GM10248 (cell line): ENCODE results near the gene SPATS2L.

Experiments used
- CTCF ChIA-PET: fragments of 300-600 bp; sonication (Branson Sonifier 250); formaldehyde crosslinking; extraction: SDS; loops from one replicate; lab custom pipeline; 2021; ENCODE audit warnings: antibody characterized with exemption; lab: Yijun Ruan, JAX
- POLR2A ChIA-PET: fragments of 350-650 bp; sonication (Branson Sonifier 250); formaldehyde crosslinking; extraction: SDS; loops from one replicate; lab custom pipeline; 2020; ENCODE audit warnings: antibody characterized with exemption; lab: Yijun Ruan, JAX
- DNase-seq: peaks from one replicate; pipeline ENCODE4 v3.0.0; 2012; ENCODE audit errors: extremely low spot score
- TF ChIP-seq, protein P1 (sequence below): IDR thresholded peaks from 2 replicates; pipeline ENCODE4 v1.5.1; 2012; ENCODE audit warnings: mild to moderate bottlenecking, low read depth; ENCODE audit errors: extremely low read depth, missing control alignments, control extremely low read depth

SPATS2L gene

DNA sequence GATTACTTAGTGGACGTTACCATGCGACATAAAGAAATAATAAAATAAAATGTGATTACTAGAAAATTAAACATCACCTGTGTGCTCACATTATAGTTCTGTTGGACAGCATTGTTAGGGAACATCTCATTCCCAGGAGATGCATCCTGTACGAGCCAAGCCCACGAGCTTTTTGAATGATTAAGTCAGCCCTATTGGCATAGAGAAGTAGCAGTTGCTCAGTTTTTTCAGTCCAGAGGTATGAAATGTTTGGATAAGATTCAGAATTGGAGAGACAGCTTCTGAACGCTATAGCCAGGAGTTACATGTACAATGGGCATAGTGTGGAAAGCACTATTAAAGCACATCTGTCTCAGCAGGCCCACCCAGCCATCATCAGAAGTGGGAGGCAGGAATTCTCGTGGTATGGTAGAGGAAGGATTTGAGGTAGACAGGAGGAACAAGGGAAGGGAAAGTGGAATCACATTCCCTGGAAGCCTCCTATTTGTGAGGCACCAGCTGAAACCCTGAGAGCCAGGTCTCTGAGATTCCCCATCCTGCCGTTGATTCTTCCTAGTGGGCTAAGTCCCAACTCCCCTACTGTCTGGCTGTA, 8.6 kb downstream of the SPATS2L start:
- TF ChIP-seq, protein P1, sequence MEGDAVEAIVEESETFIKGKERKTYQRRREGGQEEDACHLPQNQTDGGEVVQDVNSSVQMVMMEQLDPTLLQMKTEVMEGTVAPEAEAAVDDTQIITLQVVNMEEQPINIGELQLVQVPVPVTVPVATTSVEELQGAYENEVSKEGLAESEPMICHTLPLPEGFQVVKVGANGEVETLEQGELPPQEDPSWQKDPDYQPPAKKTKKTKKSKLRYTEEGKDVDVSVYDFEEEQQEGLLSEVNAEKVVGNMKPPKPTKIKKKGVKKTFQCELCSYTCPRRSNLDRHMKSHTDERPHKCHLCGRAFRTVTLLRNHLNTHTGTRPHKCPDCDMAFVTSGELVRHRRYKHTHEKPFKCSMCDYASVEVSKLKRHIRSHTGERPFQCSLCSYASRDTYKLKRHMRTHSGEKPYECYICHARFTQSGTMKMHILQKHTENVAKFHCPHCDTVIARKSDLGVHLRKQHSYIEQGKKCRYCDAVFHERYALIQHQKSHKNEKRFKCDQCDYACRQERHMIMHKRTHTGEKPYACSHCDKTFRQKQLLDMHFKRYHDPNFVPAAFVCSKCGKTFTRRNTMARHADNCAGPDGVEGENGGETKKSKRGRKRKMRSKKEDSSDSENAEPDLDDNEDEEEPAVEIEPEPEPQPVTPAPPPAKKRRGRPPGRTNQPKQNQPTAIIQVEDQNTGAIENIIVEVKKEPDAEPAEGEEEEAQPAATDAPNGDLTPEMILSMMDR = no peak
- ChIA-PET POLR2A (no interaction called here), CTCF (interaction anchor here (1.2 to 1.6 kb wide), 2 partner anchors 9 to 11 kb away, joined by 3 read pairs; no protein-coding TSS in a partner anchor)
- DNase-seq = no peak

- POLR2A ChIA-PET = no interaction called here
- CTCF ChIA-PET = no interaction called here
Measured at GRCh38 chr2:200317975-200318374, 11.5 kb downstream of the SPATS2L start.

DNA sequence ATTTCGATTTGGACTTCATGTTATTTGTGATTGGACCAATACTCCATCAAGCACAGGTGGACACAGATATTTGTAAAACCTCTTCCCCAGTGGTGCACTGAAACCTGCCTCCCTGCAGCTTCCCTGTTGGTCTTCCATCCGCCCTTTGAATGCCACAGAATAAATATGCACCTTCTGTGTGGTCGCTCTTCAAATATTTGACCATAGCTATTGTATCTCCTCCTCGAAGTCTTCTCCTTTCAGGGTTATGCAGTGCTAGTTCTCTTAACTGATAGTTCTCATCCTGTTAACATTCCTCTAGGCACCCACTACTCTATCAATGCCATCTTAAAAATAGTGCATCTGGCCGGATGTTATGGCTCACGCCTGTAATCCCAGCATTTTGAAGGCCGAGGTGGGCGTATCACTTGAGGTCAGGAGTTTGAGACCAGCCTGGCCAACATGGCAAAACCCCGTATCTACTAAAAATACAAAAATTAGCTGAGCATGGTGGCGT, 12.5 kb downstream of the SPATS2L start:
- ChIA-PET CTCF (interaction anchor here (2.0 kb wide), 1 partner anchor 13 kb away, joined by 5 read pairs; no protein-coding TSS in a partner anchor), POLR2A (no interaction called here)
- DNase-seq = no peak
- TF ChIP-seq, protein P1 = no peak

More at GRCh38 chr2:200317975-200318374, 11.5 kb downstream of the SPATS2L start:
- no peak for DNase-seq
- TF ChIP-seq, protein P1 = no peak

DNA sequence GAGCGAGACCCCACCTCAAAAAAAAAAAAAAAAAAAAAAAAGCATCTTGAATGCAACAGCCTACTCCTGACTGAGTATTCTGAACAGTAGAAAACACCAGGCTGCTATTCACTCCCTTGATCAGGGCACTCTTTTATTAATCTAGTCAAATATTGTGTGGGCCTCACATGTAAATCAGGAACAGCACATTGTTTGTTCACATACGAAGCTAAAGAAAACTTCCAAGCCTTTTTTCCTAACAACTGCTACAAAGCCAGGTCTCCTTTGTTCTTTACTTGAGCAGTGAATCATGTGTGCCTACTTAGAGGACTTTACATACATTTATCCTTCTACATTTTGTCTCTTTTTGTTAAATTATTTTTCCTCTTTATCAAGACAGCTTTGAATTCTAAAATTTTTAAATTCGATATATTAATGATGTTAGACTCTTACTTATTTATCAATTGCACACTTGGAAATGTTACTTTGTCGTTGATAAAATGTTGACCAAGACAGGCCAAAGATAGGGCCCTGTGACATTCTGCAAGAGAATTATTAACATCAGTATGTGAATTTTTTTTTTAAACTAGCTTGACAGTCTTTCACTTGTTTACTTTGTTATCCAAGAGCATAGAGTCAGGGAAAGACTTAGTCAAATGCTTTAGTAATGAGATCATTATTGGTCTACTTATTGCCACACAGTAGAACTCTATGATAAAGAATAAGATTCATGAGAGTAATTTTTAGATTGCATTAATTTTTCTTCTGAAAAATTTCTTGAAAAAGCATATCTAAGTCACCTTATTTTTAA, 13.2 kb downstream of the SPATS2L start:
- ChIA-PET POLR2A (no interaction called here), CTCF (interaction anchor here (1.7 to 3.6 kb wide), 3 partner anchors 8 to 23 kb away, joined by 4 to 14 read pairs (median 5); no protein-coding TSS in a partner anchor)
- DNase-seq = no peak
- TF ChIP-seq, protein P1 = no peak

- TF ChIP-seq, protein P1 = no peak
- ChIA-PET POLR2A (no interaction called here), CTCF (interaction anchor here (1.7 to 3.6 kb wide), 3 partner anchors 8 to 22 kb away, joined by 4 to 14 read pairs (median 5); no protein-coding TSS in a partner anchor)
- no peak for DNase-seq
Measured at GRCh38 chr2:200320344-200320743, 13.9 kb downstream of the SPATS2L start.

GRCh38 chr2:200320991-200321390, 14.5 kb downstream of the SPATS2L start:
- TF ChIP-seq, protein P1 = no peak
- POLR2A ChIA-PET = no interaction called here
- CTCF ChIA-PET = interaction anchor here (1.7 to 3.6 kb wide), 3 partner anchors 9 to 21 kb away, joined by 4 to 14 read pairs (median 5); no protein-coding TSS in a partner anchor
- DNase-seq = no peak
